ENCODE measurements around the gene LILRA2.
"Not testable (repeated sequence)": the region's sequence is repeated elsewhere in the genome, so short reads cannot be mapped to it uniquely, and the experiment has no call there.

DNA sequence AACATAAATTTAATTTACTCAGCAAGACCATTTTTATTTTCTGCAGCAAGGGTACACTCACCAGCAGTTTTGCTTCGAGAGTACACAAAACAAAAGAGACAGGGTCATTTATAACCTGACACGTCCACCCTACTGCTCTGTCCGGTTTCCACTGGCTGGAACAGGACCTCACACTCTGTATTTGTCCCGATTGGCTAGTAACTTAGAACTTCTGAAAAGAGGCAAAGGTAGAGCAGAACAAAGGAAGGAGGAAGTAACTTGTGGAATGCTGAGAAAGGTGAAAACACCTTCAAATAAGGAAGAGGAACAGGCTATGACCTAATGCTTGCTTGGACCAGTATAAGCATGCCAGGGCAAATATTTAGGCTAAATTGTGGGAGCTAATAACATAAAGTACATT, 54.3 kb downstream of the LILRA2 start:
- TF ChIP-seq, protein P1, sequence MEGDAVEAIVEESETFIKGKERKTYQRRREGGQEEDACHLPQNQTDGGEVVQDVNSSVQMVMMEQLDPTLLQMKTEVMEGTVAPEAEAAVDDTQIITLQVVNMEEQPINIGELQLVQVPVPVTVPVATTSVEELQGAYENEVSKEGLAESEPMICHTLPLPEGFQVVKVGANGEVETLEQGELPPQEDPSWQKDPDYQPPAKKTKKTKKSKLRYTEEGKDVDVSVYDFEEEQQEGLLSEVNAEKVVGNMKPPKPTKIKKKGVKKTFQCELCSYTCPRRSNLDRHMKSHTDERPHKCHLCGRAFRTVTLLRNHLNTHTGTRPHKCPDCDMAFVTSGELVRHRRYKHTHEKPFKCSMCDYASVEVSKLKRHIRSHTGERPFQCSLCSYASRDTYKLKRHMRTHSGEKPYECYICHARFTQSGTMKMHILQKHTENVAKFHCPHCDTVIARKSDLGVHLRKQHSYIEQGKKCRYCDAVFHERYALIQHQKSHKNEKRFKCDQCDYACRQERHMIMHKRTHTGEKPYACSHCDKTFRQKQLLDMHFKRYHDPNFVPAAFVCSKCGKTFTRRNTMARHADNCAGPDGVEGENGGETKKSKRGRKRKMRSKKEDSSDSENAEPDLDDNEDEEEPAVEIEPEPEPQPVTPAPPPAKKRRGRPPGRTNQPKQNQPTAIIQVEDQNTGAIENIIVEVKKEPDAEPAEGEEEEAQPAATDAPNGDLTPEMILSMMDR (IDR thresholded peaks at IDR 0.05) = not testable (repeated sequence)
- TF ChIP-seq EZH2phosphoT487, EZH2 (IDR thresholded peaks at IDR 0.05): not testable (repeated sequence)
